ENCODE data around the gene CYB5R2.

CYB5R2 gene

GRCh38 chr11:7691759-7692350 lies 18.6 kb upstream of the CYB5R2 start:
- no peak for TF ChIP-seq ZNF565 (CRISPR knock-in tag; conservative IDR thresholded peaks at IDR 0.05; ENCODE audit: low read depth)
- no peak for TF ChIP-seq GLIS3 (CRISPR knock-in tag; IDR thresholded peaks at IDR 0.05)
- TF ChIP-seq ZNF8 (CRISPR knock-in tag; IDR thresholded peaks at IDR 0.05), result no peak
- no peak for TF ChIP-seq CSDC2 (CRISPR knock-in tag; IDR thresholded peaks at IDR 0.05)
- TF ChIP-seq ZFP3 (CRISPR knock-in tag; IDR thresholded peaks at IDR 0.05), result no peak
- TF ChIP-seq OSR1 (CRISPR knock-in tag; IDR thresholded peaks at IDR 0.05), result no peak
- no peak for TF ChIP-seq TCF4 (CRISPR knock-in tag; IDR thresholded peaks at IDR 0.05; ENCODE audit: borderline replicate concordance)
- no peak for TF ChIP-seq ZNF70 (CRISPR knock-in tag; IDR thresholded peaks at IDR 0.05)
- no peak for ATAC-seq

GRCh38 chr11:7690648-7691047 lies 17.3 kb upstream of the CYB5R2 start:
- TF ChIP-seq ARNTL (CRISPR knock-in tag; IDR thresholded peaks at IDR 0.05; ENCODE audit: borderline replicate concordance, low read depth) (no peak), ZNF70 (CRISPR knock-in tag; IDR thresholded peaks at IDR 0.05) (no peak), PPARA (CRISPR knock-in tag; IDR thresholded peaks at IDR 0.05; ENCODE audit: borderline replicate concordance) (no peak), BACH2 (CRISPR knock-in tag; IDR thresholded peaks at IDR 0.05; ENCODE audit: borderline replicate concordance) (no peak), TSHZ2 (CRISPR knock-in tag; IDR thresholded peaks at IDR 0.05) (no peak), TOX (CRISPR knock-in tag; IDR thresholded peaks at IDR 0.05; ENCODE audit: borderline replicate concordance) (no peak), ZC3H10 (CRISPR knock-in tag; IDR thresholded peaks at IDR 0.05) (no peak), GLIS3 (CRISPR knock-in tag; IDR thresholded peaks at IDR 0.05) (no peak), CSRNP3 (CRISPR knock-in tag; IDR thresholded peaks at IDR 0.05) (no peak), ZFP3 (CRISPR knock-in tag; IDR thresholded peaks at IDR 0.05) (no peak), ISL1 (CRISPR knock-in tag; IDR thresholded peaks at IDR 0.05) (no peak), ZFP30 (CRISPR knock-in tag; IDR thresholded peaks at IDR 0.05) (no peak), PATZ1 (CRISPR knock-in tag; IDR thresholded peaks at IDR 0.05; ENCODE audit: borderline replicate concordance) (no peak), ZNF8 (CRISPR knock-in tag; IDR thresholded peaks at IDR 0.05) (no peak), ESRRG (CRISPR knock-in tag; IDR thresholded peaks at IDR 0.05) (no peak), CSDC2 (CRISPR knock-in tag; IDR thresholded peaks at IDR 0.05) (no peak), RARB (CRISPR knock-in tag; IDR thresholded peaks at IDR 0.05) (no peak)
- TF ChIP-seq, protein P1, sequence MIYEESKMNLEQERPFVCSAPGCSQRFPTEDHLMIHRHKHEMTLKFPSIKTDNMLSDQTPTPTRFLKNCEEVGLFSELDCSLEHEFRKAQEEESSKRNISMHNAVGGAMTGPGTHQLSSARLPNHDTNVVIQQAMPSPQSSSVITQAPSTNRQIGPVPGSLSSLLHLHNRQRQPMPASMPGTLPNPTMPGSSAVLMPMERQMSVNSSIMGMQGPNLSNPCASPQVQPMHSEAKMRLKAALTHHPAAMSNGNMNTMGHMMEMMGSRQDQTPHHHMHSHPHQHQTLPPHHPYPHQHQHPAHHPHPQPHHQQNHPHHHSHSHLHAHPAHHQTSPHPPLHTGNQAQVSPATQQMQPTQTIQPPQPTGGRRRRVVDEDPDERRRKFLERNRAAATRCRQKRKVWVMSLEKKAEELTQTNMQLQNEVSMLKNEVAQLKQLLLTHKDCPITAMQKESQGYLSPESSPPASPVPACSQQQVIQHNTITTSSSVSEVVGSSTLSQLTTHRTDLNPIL (CRISPR knock-in tag; IDR thresholded peaks at IDR 0.05; ENCODE audit: low read depth), result no peak
- TF ChIP-seq, protein P2, sequence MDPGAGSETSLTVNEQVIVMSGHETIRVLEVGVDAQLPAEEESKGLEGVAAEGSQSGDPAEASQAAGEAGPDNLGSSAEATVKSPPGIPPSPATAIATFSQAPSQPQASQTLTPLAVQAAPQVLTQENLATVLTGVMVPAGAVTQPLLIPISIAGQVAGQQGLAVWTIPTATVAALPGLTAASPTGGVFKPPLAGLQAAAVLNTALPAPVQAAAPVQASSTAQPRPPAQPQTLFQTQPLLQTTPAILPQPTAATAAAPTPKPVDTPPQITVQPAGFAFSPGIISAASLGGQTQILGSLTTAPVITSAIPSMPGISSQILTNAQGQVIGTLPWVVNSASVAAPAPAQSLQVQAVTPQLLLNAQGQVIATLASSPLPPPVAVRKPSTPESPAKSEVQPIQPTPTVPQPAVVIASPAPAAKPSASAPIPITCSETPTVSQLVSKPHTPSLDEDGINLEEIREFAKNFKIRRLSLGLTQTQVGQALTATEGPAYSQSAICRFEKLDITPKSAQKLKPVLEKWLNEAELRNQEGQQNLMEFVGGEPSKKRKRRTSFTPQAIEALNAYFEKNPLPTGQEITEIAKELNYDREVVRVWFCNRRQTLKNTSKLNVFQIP (CRISPR knock-in tag; IDR thresholded peaks at IDR 0.05; ENCODE audit: borderline replicate concordance, low read depth), result no peak
- ATAC-seq, result no peak

DNA sequence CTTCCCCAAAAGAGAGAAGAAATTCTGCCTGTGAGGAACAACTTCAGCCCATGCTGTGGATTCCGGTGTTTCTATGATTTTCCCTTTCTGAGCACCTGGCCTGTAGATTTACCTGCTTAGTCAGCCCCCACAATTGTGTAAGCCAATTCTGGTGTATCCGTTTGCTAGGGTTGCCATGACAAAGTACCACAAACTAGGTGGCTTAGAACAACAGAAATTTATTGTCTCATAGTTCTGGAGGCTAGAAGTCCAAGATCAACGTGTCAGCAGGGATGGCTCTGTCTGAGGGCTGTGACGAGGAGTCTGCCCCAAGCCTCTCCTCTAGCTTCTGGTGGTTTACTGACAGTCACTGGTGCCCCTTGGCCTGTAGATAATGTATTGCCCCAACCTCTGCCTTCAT lies 15.9 kb upstream of the CYB5R2 start:
- TF ChIP-seq PATZ1 (CRISPR knock-in tag; IDR thresholded peaks at IDR 0.05; ENCODE audit: borderline replicate concordance), result no peak
- no peak for TF ChIP-seq ZC3H10 (CRISPR knock-in tag; IDR thresholded peaks at IDR 0.05)
- no peak for TF ChIP-seq ARNTL (CRISPR knock-in tag; IDR thresholded peaks at IDR 0.05; ENCODE audit: borderline replicate concordance, low read depth)
- no peak for TF ChIP-seq ZNF8 (CRISPR knock-in tag; IDR thresholded peaks at IDR 0.05)
- TF ChIP-seq BACH2 (CRISPR knock-in tag; IDR thresholded peaks at IDR 0.05; ENCODE audit: borderline replicate concordance), result no peak
- TF ChIP-seq ISL1 (CRISPR knock-in tag; IDR thresholded peaks at IDR 0.05), result no peak
- no peak for TF ChIP-seq PPARA (CRISPR knock-in tag; IDR thresholded peaks at IDR 0.05; ENCODE audit: borderline replicate concordance)
- TF ChIP-seq ZNF565 (CRISPR knock-in tag; conservative IDR thresholded peaks at IDR 0.05; ENCODE audit: low read depth), result no peak
- no peak for ATAC-seq

Data from SK-N-SH treated with all-trans-retinoic acid at 6 μM for 48 hours (cell line).